Loucy (cell line): ENCODE data around the gene RNF6.

Source experiments
- H2AFZ ChIP-seq: fragments of 200-600 bp; sonication (generic); 2 replicates; pipeline ENCODE4 v1.6.0; 2016; ENCODE audit warnings: antibody characterized with exemption, mild to moderate bottlenecking, low read length, moderate library complexity
- H3F3A ChIP-seq: fragments of 200-600 bp; 2 replicates; pipeline ENCODE4 v1.6.0; 2016; ENCODE audit warnings: antibody characterized with exemption, low read depth, mild to moderate bottlenecking
- H3K27me3 ChIP-seq: fragments of 200-600 bp; sonication (generic); 2 replicates; pipeline ENCODE4 v1.6.1; 2014; ENCODE audit warnings: low read length, mild to moderate bottlenecking; ENCODE audit not compliant: insufficient read depth, poor library complexity, severe bottlenecking
- H3K36me3 ChIP-seq: fragments of 200-600 bp; sonication (generic); 2 replicates; pipeline ENCODE4 v1.6.1; 2016; ENCODE audit warnings: low read length; ENCODE audit not compliant: insufficient read depth
- H3K4me1 ChIP-seq: fragments of 200-600 bp; sonication (generic); 2 replicates; pipeline ENCODE4 v1.5.1; 2014; ENCODE audit warnings: low read length, mild to moderate bottlenecking; ENCODE audit not compliant: insufficient read depth, poor library complexity, severe bottlenecking
- H3K4me2 ChIP-seq: fragments of 200-600 bp; sonication (generic); 2 replicates; pipeline ENCODE4 v1.6.0; 2014; ENCODE audit warnings: antibody characterized with exemption, low read length, low read depth, mild to moderate bottlenecking; ENCODE audit not compliant: poor library complexity, severe bottlenecking
- H3K4me3 ChIP-seq: fragments of 200-600 bp; sonication (generic); 2 replicates; pipeline ENCODE4 v1.5.1; 2014; ENCODE audit warnings: low read length, mild to moderate bottlenecking, mixed read lengths; ENCODE audit not compliant: poor library complexity, severe bottlenecking
- H3K79me2 ChIP-seq: fragments of 200-600 bp; sonication (generic); 2 replicates; pipeline ENCODE4 v1.6.1; 2014; ENCODE audit warnings: low read length; ENCODE audit not compliant: insufficient read depth
- H3K9ac ChIP-seq: fragments of 200-600 bp; sonication (generic); 2 replicates; pipeline ENCODE4 v1.6.0; 2014; ENCODE audit warnings: mild to moderate bottlenecking, low read depth, low read length, moderate library complexity; ENCODE audit not compliant: poor library complexity, severe bottlenecking
- H3K9me2 ChIP-seq: fragments of 200-600 bp; sonication (generic); replicated peaks from 2 replicates; pipeline ENCODE4 v1.6.1; 2016; ENCODE audit warnings: low read depth, low read length, mixed read lengths
- H3K9me3 ChIP-seq: fragments of 200-600 bp; sonication (generic); 2 replicates; pipeline ENCODE4 v1.6.1; 2014; ENCODE audit warnings: mild to moderate bottlenecking, antibody characterized with exemption, low read length, low read depth; ENCODE audit not compliant: insufficient read depth
- H4K20me1 ChIP-seq: fragments of 200-600 bp; sonication (generic); 2 replicates; pipeline ENCODE4 v1.6.0; 2014; ENCODE audit warnings: antibody characterized with exemption, low read length, mild to moderate bottlenecking; ENCODE audit not compliant: insufficient read depth, poor library complexity, severe bottlenecking
- EZH2phosphoT487 ChIP-seq: fragments of 200-600 bp; IDR thresholded peaks from 2 replicates; pipeline ENCODE4 v1.6.1; 2018; ENCODE audit warnings: antibody characterized with exemption, mild to moderate bottlenecking, moderate library complexity, borderline replicate concordance
- TF ChIP-seq, protein P1 (sequence below): fragments of 200-600 bp; sonication (generic); conservative IDR thresholded peaks from 2 replicates; pipeline ENCODE4 v1.5.1; 2014; ENCODE audit warnings: mild to moderate bottlenecking, antibody characterized with exemption, low read length

Gene RNF6

DNA sequence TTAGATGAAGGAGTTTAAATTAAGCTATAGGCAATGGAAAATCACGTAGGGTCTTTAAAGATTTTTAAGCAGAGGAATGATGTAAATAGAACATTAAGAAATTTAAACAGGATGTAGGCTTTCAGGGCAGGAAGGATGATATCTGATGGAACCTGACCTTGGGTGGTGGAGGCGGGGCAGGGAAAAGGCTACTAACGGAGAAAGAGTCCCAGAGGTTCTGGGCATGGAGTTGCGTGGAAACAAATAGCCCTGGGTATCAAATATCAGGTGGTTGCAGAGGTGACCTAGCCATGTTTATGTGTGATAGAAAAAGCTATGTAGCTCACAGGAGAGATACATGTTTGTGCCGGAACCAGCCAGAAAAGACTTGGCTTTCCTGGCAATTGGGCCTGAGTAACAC lies 24.0 kb upstream of the RNF6 start:
- Histone ChIP-seq H3K9me2 (no peaks in the 10 kb centered on the region), H3K79me2 (no peaks in the 10 kb centered on the region), H2AFZ (no peak overlapping the region), H3K36me3 (no peaks in the 10 kb centered on the region), H3K4me2 (no peak overlapping the region), H3K4me1 (no peaks in the 10 kb centered on the region), H3F3A (no peaks in the 10 kb centered on the region), H3K9me3 (0 out of 2 replicates have a peak, but pooled peaks cover 3% of the 10 kb centered on the region), H3K27me3 (no peaks in the 10 kb centered on the region), H3K4me3 (no peak overlapping the region), H3K9ac (no peak overlapping the region), H4K20me1 (no peaks in the 10 kb centered on the region)
- TF ChIP-seq, protein P1, sequence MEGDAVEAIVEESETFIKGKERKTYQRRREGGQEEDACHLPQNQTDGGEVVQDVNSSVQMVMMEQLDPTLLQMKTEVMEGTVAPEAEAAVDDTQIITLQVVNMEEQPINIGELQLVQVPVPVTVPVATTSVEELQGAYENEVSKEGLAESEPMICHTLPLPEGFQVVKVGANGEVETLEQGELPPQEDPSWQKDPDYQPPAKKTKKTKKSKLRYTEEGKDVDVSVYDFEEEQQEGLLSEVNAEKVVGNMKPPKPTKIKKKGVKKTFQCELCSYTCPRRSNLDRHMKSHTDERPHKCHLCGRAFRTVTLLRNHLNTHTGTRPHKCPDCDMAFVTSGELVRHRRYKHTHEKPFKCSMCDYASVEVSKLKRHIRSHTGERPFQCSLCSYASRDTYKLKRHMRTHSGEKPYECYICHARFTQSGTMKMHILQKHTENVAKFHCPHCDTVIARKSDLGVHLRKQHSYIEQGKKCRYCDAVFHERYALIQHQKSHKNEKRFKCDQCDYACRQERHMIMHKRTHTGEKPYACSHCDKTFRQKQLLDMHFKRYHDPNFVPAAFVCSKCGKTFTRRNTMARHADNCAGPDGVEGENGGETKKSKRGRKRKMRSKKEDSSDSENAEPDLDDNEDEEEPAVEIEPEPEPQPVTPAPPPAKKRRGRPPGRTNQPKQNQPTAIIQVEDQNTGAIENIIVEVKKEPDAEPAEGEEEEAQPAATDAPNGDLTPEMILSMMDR: no peak
- TF ChIP-seq EZH2phosphoT487: no peak

- Histone ChIP-seq H3K9ac (no peak overlapping the region), H3K9me3 (no peaks in the 10 kb centered on the region)
These were observed 14.2 kb upstream of the RNF6 start for GRCh38 chr13:26236296-26236695.

GRCh38 chr13:26230703-26231102 lies 8.6 kb upstream of the RNF6 start:
- Histone ChIP-seq H3K4me1 (no peaks in the 10 kb centered on the region), H3K9me2 (no peaks in the 10 kb centered on the region), H3K4me2 (no peak overlapping the region), H2AFZ (no peak overlapping the region; the same call in 1 of the 2 replicates), H3K9ac (no peak overlapping the region), H4K20me1 (no peaks in the 10 kb centered on the region), H3K9me3 (no peaks in the 10 kb centered on the region), H3K79me2 (no peaks in the 10 kb centered on the region), H3K27me3 (peaks cover 4% of the 10 kb centered on the region), H3K36me3 (no peaks in the 10 kb centered on the region), H3K4me3 (no peak overlapping the region), H3F3A (no peaks in the 10 kb centered on the region)
- TF ChIP-seq EZH2phosphoT487: no peak
- TF ChIP-seq, protein P1: no peak

More at GRCh38 chr13:26236296-26236695, 14.2 kb upstream of the RNF6 start:
- Histone ChIP-seq H3K4me3 (no peak overlapping the region), H3K79me2 (no peaks in the 10 kb centered on the region), H3K36me3 (no peaks in the 10 kb centered on the region), H3K4me2 (no peak overlapping the region), H2AFZ (no peak overlapping the region), H3F3A (no peaks in the 10 kb centered on the region), H4K20me1 (no peaks in the 10 kb centered on the region), H3K27me3 (no peaks in the 10 kb centered on the region), H3K4me1 (no peaks in the 10 kb centered on the region), H3K9me2 (no peaks in the 10 kb centered on the region)
- TF ChIP-seq EZH2phosphoT487: no peak
- TF ChIP-seq, protein P1: no peak
